K562 (cell line): ENCODE data around the gene WDR64. TPM values are rescaled to one million over a fixed set of nuclear protein-coding genes. Genes with fewer than 3 reads are reported as not detected.

Experiments used
- HIVEP1 ChIP-seq: fragments of 250-450 bp; sonication (Bioruptor Pico); IDR thresholded peaks from 2 replicates; pipeline ENCODE4 v1.4.0; 2020; ENCODE audit warnings: mild to moderate bottlenecking
- KLF6 ChIP-seq: fragments of 250-450 bp; sonication (Bioruptor Pico); IDR thresholded peaks from 2 replicates; pipeline ENCODE4 v1.4.0; 2020; ENCODE audit warnings: mild to moderate bottlenecking, moderate library complexity, borderline replicate concordance
- PATZ1 ChIP-seq: fragments of 250-450 bp; sonication (Bioruptor Pico); IDR thresholded peaks from 2 replicates; pipeline ENCODE4 v1.5.0; 2020; ENCODE audit warnings: mild to moderate bottlenecking, borderline replicate concordance
- POLR2AphosphoS5 ChIP-seq: IDR thresholded peaks from 2 replicates; pipeline ENCODE4 v1.6.1; 2011; ENCODE audit warnings: mild to moderate bottlenecking, low read depth, low read length, moderate library complexity; ENCODE audit not compliant: control insufficient read depth, insufficient read depth
- PRMT5 ChIP-seq: sonication (generic); formaldehyde crosslinking; IDR thresholded peaks from 2 replicates; pipeline ENCODE4 v1.5.0; 2020; ENCODE audit warnings: missing genetic modification reagents
- TOE1 ChIP-seq, 2 experiments: fragments of 450-650 bp in 1 of 2; sonication (generic) in 1 of 2; formaldehyde crosslinking in 1 of 2; IDR thresholded peaks; 2 replicates each; pipeline versions ENCODE4 v1.7.1 to v1.8.0; 2016 to 2022; ENCODE audit warnings: borderline replicate concordance in 2 of 2, mild to moderate bottlenecking in 2 of 2, antibody characterized with exemption in 1 of 2, inconsistent platforms in 1 of 2, low read depth in 1 of 2, missing genetic modification reagents in 1 of 2, moderate library complexity in 1 of 2
- ZNF586 ChIP-seq: fragments of 450-650 bp; formaldehyde crosslinking; conservative IDR thresholded peaks from 2 replicates; pipeline ENCODE4 v1.4.0; 2020; ENCODE audit warnings: mild to moderate bottlenecking, moderate library complexity
- polyA plus RNA-seq, 8 experiments: library from polyadenylated mRNA; depleted of rRNA in 4 of 8; stranded (reverse) in 5 of 8; unstranded in 3 of 8; fragments of >200 nt; fragmentation: Nextera tagmentation in 2 of 8; fragmentation: Illumina TruSeq in 1 of 8; extraction: Ambion mirVana in 2 of 8; extraction: Trizol in 1 of 8; gene quantifications; 2 replicates each; pipeline versions ENCODE4 v1.2.1 to v1.2.3, GENCODE V29; 2011 to 2014; ENCODE audit warnings: inconsistent platforms in 1 of 8, missing spikeins in 1 of 8
- total RNA-seq, 7 experiments: library from RNA; depleted of rRNA in 6 of 7; stranded (reverse); fragments of >200 nt in 6 of 7; fragmentation: Illumina TruSeq in 2 of 7; extraction: Trizol in 2 of 7; gene quantifications; 2 replicates each; pipeline versions ENCODE4 v1.2.1 to v1.2.3, GENCODE V29; 2011 to 2021; ENCODE audit warnings: low replicate concordance in 1 of 7
- TF ChIP-seq, protein P1 (sequence below): fragments of 250-450 bp; sonication (Bioruptor Pico); IDR thresholded peaks from 2 replicates; pipeline ENCODE4 v1.9.0; 2021; ENCODE audit warnings: mild to moderate bottlenecking, inconsistent platforms
- TF ChIP-seq, protein P2 (sequence below), 2 experiments: fragments of 450-650 bp; formaldehyde crosslinking in 1 of 2; IDR thresholded peaks; 2 replicates each; pipeline versions ENCODE4 v1.4.0 to v1.6.1; 2014 to 2020; ENCODE audit warnings: mild to moderate bottlenecking in 2 of 2, borderline replicate concordance in 1 of 2, low read depth in 1 of 2

Gene WDR64
- total and polyA plus RNA-seq, 9 of the 15 experiments (the other 6 are each of a cell fraction or from before 2014, with no cell fraction given) = 0.06 to 0.29 (median 0.19) TPM; not detected in 5

DNA sequence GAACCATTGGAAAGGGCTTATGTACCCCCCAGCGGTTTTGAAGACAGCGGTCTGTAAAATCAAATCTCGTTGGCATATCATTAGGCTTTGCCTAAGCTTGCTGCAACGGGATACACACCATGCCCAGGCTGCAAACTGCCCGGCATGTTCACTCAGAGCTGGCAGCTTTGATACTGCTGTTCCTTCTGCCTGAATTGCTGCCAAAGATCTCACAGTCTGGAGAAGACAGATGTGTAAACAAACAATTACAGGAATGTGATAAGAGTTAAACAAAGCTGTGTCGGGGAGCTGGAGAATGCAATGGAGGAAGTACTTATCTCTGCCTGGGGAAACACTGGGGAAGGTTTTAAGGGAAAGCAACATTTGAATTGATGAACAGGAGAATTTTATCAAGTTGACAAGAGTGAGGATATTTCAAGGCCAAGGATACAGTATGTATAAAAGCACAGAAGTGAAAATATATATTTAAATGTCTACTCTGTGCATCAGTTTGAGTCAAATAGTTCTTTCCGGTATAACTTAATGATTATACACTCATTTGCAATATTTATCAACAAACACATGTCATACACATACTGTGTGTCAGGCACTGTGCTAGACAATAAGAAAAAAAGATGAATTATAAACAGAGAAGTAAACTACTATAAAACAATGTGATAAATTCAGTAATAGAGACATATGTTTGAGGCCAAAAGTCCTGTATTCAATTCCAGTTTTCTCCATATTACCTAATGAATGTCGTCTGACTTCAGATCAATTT lies 41.8 kb upstream of the WDR64 start (continued):
- TF ChIP-seq ZNF586 (CRISPR knock-in tag) (no peak), HIVEP1 (CRISPR knock-in tag) (no peak), PATZ1 (CRISPR knock-in tag) (no peak), PRMT5 (CRISPR knock-in tag) (no peak), POLR2AphosphoS5 (no peak), KLF6 (no peak), TOE1 (IDR thresholded peaks at IDR 0.05; ENCODE audit: borderline replicate concordance) (no peak), TOE1 (CRISPR knock-in tag; IDR thresholded peaks at IDR 0.05; ENCODE audit: borderline replicate concordance, low read depth) (no peak)
- TF ChIP-seq, protein P1, sequence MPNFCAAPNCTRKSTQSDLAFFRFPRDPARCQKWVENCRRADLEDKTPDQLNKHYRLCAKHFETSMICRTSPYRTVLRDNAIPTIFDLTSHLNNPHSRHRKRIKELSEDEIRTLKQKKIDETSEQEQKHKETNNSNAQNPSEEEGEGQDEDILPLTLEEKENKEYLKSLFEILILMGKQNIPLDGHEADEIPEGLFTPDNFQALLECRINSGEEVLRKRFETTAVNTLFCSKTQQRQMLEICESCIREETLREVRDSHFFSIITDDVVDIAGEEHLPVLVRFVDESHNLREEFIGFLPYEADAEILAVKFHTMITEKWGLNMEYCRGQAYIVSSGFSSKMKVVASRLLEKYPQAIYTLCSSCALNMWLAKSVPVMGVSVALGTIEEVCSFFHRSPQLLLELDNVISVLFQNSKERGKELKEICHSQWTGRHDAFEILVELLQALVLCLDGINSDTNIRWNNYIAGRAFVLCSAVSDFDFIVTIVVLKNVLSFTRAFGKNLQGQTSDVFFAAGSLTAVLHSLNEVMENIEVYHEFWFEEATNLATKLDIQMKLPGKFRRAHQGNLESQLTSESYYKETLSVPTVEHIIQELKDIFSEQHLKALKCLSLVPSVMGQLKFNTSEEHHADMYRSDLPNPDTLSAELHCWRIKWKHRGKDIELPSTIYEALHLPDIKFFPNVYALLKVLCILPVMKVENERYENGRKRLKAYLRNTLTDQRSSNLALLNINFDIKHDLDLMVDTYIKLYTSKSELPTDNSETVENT (CRISPR knock-in tag) = no peak
- TF ChIP-seq, protein P2, sequence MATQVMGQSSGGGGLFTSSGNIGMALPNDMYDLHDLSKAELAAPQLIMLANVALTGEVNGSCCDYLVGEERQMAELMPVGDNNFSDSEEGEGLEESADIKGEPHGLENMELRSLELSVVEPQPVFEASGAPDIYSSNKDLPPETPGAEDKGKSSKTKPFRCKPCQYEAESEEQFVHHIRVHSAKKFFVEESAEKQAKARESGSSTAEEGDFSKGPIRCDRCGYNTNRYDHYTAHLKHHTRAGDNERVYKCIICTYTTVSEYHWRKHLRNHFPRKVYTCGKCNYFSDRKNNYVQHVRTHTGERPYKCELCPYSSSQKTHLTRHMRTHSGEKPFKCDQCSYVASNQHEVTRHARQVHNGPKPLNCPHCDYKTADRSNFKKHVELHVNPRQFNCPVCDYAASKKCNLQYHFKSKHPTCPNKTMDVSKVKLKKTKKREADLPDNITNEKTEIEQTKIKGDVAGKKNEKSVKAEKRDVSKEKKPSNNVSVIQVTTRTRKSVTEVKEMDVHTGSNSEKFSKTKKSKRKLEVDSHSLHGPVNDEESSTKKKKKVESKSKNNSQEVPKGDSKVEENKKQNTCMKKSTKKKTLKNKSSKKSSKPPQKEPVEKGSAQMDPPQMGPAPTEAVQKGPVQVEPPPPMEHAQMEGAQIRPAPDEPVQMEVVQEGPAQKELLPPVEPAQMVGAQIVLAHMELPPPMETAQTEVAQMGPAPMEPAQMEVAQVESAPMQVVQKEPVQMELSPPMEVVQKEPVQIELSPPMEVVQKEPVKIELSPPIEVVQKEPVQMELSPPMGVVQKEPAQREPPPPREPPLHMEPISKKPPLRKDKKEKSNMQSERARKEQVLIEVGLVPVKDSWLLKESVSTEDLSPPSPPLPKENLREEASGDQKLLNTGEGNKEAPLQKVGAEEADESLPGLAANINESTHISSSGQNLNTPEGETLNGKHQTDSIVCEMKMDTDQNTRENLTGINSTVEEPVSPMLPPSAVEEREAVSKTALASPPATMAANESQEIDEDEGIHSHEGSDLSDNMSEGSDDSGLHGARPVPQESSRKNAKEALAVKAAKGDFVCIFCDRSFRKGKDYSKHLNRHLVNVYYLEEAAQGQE (IDR thresholded peaks at IDR 0.05; ENCODE audit: borderline replicate concordance) = no peak; the same call in 1 of the 2 replicates
- TF ChIP-seq, protein P2 (CRISPR knock-in tag; IDR thresholded peaks at IDR 0.05; ENCODE audit: low read depth) = no peak
